Measurements from ENCODE around the gene ZBTB40. TPM values are rescaled to one million over a fixed set of nuclear protein-coding genes. Genes with fewer than 3 reads are reported as not detected.

ZBTB40 gene
- total and polyA plus RNA-seq, 10 of the 15 experiments (the other 5 are each of a cell fraction or from before 2014, with no cell fraction given) = 1.9 to 14.4 (median 9.0) TPM

DNA sequence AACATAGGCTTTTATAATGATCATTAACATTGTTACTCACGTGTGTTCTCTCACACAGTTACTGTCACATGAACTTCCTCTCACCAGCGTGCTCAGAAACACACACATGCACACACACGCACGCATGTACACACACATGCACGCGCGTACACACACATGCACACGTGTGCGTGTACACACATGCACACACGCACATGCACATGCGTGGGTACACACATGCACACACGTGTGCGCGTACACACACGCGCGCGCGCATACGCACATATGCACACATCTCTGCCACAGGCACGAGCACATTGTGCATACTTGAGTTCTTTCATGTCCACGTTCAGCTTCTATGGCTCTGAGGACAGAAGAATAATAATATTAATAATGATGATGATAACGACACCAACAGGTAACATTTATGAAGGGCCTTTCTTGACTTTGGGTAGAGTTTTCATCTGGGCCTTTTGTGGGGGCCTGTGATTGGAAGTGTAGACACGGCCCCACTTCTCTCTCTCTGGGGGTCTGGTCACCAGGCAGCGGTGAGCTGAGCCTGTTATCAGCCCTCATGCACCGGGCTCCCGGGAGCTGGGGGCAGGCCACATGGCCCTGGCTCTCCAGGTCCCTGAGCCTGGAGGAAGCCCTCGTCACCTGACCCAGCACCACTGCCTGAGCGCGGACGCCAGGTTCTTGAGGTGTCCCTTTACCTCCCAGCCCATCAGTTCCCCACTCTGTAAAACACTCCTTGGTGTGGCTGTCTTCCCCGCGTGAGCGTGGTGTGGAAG, 118.7 kb downstream of the ZBTB40 start:
- no peak overlapping the region for H3K9ac ChIP-seq (ENCODE audit: control insufficient read depth, insufficient read depth, low read length)
- H3K4me1 ChIP-seq (ENCODE audit: control insufficient read depth, insufficient read depth, low read length) = no peaks in the 10 kb centered on the region
- no peaks in the 10 kb centered on the region for H3K36me3 ChIP-seq (ENCODE audit: control insufficient read depth in 2 of 2, insufficient read depth in 2 of 2, low read length in 1 of 2)
- no peak overlapping the region for H3K27ac ChIP-seq (ENCODE audit: control insufficient read depth, insufficient read depth)
- 71% methylated on average over 34 of the region's 34 CpGs for WGBS (ENCODE audit: insufficient coverage, insufficient replicate concordance, low lambda C conversion rate, missing lambda C conversion rate)
- ATAC-seq = no peak
- H2AFZ ChIP-seq (ENCODE audit: control insufficient read depth, low read depth, low read length) = no peak overlapping the region
- FAIRE-seq = no peak
- no peak for DNase-seq (ENCODE audit: low read depth, low spot score)
- H4K20me1 ChIP-seq (ENCODE audit: control insufficient read depth, insufficient read depth) = no peaks in the 10 kb centered on the region
- intact Hi-C loops (cut with micrococcal nuclease; ENCODE audit: unreplicated experiment) (no loop called here), in situ Hi-C loops (cut with MboI) (no loop called here)
- no peaks in the 10 kb centered on the region for H3K79me2 ChIP-seq (ENCODE audit: control insufficient read depth, insufficient read depth, low read length)
- RAD21 ChIA-PET (ENCODE audit: unreplicated experiment) = no interaction called here
- TF ChIP-seq, protein P1, sequence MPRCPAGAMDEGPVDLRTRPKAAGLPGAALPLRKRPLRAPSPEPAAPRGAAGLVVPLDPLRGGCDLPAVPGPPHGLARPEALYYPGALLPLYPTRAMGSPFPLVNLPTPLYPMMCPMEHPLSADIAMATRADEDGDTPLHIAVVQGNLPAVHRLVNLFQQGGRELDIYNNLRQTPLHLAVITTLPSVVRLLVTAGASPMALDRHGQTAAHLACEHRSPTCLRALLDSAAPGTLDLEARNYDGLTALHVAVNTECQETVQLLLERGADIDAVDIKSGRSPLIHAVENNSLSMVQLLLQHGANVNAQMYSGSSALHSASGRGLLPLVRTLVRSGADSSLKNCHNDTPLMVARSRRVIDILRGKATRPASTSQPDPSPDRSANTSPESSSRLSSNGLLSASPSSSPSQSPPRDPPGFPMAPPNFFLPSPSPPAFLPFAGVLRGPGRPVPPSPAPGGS (IDR thresholded peaks at IDR 0.05; ENCODE audit: borderline replicate concordance, insufficient read depth, low read depth, low read length, poor library complexity, severe bottlenecking) = peak; percentile 95
- TF ChIP-seq KDM1A (IDR thresholded peaks at IDR 0.05; ENCODE audit: borderline replicate concordance) (no peak), ZBTB33 (IDR thresholded peaks at IDR 0.05) (no peak), TCF3 (IDR thresholded peaks at IDR 0.05; ENCODE audit: borderline replicate concordance, insufficient read depth, low read depth, low read length) (peak; percentile 73; the same call in 1 of the 2 replicates), PBX3 (IDR thresholded peaks at IDR 0.05; ENCODE audit: insufficient replicate concordance, low read depth, low read length) (peak; percentile 13), EGR1 (IDR thresholded peaks at IDR 0.05; ENCODE audit: borderline replicate concordance in 1 of 2, low read depth in 2 of 2, low read length in 2 of 2) (no peak), ETV6 (conservative IDR thresholded peaks at IDR 0.05 in 1 of 2, IDR thresholded peaks at IDR 0.05 in 1 of 2; ENCODE audit: borderline replicate concordance in 1 of 2, low read depth in 1 of 2) (no peak)
- SMC1A ChIA-PET (ENCODE audit: uncharacterized antibody, unreplicated experiment) = no interaction called here
- H3K9me3 ChIP-seq (replicated peaks; ENCODE audit: control insufficient read depth, insufficient read depth, low read length) = no peaks in the 10 kb centered on the region
- POLR2A ChIA-PET = no interaction called here
- CTCF ChIA-PET = interaction anchor here (0.6 kb wide), 1 partner anchor 937 kb away, joined by 3 read pairs; no protein-coding TSS in a partner anchor
- H3K4me3 ChIP-seq = no peak overlapping the region
- no TSS peak for BruUV-seq (replicated peaks)
- H3K27me3 ChIP-seq (replicated peaks in 1 of 2; ENCODE audit: control insufficient read depth in 2 of 2, insufficient read depth in 2 of 2, low read length in 1 of 2) = no peaks in the 10 kb centered on the region; a peak in 1 of 4 replicates
- no peak overlapping the region for H3K4me2 ChIP-seq (ENCODE audit: control insufficient read depth, insufficient read depth)

All from GM12878 (cell line).